GM18520 (cell line): ENCODE data around the gene DUOXA2.
"Not testable (repeated sequence)": the region's sequence is repeated elsewhere in the genome, so short reads cannot be mapped to it uniquely, and the experiment has no call there.

ENCODE experiments used
- ATAC-seq: cut with Tn5 transposase; IDR thresholded peaks from one replicate; pipeline ENCODE4 v1.9.1; 2021; ENCODE audit not compliant: unreplicated experiment

Gene DUOXA2

DNA sequence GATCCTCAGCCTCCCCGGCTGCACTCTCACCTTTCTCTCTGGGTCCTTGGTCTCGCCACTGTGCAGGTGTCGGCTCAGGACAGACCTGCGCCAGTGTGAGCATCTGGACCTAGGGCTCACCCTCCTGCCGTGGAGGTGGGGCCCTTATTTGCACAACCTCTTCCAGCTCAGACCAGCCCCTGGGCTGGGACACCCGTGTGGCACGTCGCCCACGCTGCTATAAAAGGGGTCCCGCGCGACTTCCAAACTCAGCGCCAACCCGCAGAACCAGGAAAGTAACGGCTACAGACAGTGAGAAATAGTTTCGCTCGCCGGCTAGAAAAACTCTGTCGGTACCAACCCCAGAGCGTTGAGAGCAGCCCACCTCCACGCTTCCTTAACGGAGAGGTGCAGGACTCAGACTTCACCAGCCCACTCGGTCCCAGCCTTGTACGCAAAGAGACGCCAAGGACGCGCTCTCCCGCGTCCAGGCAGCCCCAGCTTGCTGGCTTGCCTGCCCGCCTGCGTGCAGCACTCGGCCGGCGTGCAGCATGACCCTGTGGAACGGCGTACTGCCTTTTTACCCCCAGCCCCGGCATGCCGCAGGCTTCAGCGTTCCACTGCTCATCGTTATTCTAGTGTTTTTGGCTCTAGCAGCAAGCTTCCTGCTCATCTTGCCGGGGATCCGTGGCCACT lies at the start of gene DUOXA2, which contains the start of gene DUOX2:
Gene DUOXA2 (plus strand): TSS at position 251 of the 675 bp plus-strand sequence. CDS start 280 bp downstream, at position 531.
Gene DUOX2 (minus strand): TSS at position 97 of the 675 bp plus-strand sequence. CDS start 761 bp downstream, outside the sequence.
- no peak for ATAC-seq

DNA sequence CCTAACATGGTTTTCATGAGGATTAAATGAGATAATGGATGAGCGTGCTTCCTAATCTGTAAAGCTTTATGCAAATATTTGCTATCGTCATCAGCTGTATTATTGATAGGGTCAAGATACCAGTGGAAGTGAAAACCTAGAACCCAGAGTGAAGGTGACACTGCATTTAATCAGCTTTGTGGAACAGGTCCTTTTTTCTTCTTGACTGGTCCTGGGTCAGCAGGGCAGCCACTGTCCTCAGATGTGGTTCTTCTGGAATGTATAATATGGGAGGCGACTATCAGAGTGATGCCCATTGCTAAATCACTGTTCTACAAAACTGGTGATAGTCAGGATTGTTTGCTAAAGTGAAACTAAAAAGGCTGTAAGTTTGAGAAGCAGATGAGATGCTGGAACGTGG lies 49.7 kb upstream of the DUOXA2 start:
- ATAC-seq, result no peak

DNA sequence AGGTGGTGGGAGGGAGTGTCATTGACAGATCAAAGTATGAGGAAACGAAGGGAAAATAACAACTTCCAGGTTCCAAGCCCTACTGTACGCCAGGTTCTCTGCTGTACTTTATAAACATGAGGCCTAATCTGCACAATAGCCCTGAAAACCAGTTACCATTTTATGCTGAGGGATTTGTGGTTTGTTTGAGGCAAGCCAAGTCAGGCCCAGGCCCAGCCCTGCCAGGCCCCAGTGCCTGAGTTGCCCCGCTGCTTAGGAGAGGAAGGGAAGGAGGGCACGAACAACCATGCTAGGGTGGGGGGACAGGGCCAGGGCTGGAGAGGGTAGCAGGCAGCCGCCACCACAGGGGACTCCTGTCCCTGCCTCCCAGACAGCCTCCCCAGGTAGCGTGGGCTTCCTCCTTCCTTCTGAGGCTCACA lies 44.2 kb upstream of the DUOXA2 start:
- ATAC-seq, result not testable (repeated sequence)

DNA sequence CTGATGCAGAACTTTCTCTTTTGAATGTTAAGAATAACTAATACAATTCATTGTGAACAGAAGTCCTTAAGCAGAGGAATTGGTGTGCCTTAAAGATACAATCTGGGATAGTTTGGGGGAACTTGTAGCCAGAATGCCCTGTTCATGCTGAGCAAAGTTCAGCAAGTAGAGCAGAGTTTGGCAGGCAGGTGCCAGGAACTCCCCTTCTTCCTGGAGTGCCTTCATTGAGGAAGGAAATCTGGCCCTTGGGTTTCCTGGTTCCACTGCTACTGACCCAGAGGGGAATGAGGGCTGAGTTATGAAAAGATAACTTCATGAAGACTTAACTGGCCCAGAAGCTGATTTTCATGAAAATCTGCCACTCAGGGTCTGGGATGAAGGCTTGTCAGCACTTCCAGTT lies 40.5 kb upstream of the DUOXA2 start:
- not testable (repeated sequence) for ATAC-seq

DNA sequence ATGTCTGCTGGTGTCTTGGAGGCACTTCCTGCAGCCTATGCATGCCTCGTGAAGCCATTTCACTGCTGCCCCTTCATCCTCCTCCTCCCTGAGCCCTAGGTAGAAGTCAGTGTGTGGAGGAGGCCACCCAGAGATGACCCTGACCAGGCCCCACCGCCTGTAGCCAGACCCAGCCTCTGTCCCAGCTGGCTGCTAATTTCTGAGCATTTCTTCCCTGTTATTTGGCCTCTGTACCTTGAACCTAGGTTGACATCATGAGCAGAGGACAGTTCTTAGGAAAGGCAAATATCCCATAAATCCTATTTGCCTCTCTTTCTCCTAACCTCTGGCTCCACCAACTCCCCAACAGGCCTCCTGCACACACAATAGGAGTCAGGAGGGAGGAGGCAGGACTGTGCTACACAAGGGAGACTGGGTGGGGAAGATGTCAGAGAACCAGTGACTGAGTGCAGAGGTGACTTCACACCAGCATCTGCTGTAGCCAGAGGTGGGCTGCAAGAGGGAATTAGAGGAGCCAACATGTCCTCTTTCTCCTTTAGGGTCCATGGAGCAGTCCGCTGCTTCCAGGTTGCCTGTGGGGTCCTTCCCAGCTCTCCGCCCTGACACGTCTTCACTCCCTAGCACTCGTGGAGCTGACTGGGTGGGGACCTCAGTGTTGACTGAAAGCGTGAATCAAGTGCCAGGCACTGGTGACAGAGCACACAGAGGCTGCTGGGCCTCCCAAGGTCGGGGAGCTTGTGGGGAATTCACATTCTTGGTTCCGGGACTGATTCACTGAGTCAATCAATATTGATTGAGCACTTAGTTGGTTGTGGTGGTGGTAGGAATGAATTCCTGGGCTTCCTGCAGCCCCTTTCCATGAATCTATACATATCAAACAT lies 38.4 kb upstream of the DUOXA2 start:
- ATAC-seq, result not testable (repeated sequence)

DNA sequence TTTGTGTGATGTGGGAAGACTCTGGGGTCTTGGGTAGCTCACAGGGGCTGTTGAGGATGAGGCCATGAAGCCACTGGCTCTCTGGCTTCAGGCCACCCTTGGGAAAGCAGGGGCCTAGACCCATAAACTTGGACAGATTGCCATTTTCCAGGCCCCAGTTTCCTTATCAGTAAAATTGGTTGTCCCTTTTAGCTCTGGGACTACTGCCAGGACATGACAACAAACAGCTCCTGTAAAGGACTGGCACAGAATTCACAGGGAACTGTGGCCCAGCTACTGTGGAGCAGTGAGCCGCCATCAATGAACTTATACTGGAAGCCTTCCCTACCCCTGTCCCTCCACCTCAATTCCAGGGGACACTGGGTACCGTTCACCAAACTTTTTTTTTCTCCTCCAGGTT lies 36.7 kb upstream of the DUOXA2 start:
- ATAC-seq, result not testable (repeated sequence)

DNA sequence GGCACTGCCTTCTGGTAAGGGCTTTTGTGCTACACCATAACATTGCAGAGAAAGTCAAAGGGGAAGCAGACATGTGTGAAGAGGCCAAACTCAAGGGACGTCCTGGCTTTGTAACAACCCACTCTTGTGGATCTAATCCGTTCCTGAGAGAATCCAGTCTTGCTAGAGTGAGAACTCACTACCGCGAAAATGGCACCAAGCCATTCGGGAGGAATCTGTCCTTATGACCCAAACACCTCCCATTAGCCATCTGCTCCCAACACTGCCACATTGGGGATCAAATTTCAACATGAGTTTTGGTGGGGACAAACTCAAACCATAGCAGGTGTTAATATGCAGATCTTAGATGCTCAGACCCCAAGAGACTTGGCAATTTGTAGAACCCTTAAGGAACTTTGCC lies 34.9 kb upstream of the DUOXA2 start:
- not testable (repeated sequence) for ATAC-seq

DNA sequence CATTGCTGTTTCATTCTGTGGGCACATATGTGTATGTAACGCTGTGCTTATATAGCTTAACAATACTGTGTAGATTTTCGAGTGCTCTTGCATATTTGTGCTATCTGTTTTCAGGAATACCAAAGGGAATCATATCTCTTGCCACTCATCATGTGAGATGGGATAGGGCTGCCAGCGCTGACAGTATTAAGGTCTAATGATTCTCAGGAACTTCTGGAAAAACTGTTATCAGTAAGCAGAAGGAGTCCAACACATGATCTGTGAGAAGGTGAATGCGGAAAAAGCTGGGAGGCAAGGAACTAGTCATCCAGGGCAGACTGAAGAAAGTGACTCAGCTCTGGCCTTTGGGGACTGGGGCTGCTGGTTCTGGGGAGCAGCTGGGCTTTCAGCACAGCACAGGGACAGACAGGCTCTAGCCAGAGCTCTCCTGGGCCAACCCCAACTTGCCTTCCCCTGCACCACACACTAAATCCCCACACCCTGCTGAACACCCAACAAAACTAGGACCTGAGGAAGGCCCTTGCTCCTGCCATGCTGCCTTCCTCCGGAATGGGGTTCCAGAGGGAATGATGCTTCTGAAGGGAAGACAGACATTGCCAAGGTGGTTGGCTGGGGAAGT lies 34.4 kb upstream of the DUOXA2 start:
- ATAC-seq, result not testable (repeated sequence)

DNA sequence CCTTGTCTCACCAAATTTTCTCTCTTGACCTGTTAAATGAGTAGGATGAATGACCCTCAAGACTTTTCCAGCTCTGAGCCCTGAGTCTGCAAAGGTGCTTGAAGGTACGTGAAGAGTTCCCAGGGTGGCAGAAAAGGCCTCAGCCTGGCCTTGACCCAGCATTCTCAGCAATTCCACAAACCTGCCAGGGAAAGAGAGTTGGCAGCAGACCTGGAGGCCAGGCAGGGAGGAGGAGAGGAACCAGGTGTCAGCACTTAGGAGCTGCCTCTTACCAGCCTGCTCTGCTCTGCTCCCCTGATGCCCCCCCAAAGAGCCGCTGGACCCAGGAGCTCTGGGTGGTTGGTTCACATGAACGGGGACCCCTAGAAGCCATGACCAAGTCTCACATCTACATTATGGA lies 33.5 kb upstream of the DUOXA2 start:
- not testable (repeated sequence) for ATAC-seq

DNA sequence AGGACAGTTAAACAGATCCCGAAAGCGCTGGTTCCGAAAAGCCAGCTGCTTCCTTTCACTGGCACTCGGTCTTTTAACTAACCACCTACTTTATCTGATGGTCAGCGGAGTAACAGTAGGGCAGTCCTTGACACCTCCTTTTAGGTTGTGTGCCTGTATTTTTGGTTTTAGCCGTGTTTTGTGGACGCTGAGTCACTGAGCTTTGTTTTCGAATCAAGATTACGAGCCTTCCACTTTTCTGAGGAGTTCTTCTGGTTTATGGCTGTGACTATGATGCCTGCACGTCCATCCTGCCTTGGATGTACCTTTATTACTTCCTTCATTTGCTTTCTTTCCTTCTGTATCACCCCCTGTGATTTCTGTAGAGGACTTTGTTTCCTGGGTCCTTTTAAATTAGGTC lies 31.7 kb upstream of the DUOXA2 start:
- not testable (repeated sequence) for ATAC-seq

DNA sequence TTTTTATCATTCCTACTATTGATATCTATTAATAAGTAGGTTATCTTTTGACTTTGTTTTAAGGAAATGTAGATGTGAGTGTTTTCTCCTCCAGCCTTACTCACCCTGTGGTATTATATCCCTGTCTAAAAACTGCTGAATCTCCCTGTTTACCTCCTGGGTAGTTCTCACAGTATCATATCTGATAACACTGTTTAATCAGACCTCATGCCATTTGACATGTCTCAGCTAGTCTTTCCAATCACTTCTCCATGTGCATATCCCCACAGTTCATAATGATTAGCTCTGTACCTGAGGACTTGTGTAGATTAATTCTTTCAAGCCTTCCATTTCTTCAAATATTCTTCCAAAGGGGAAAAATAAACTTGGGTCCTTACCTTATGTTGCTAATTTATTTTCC lies 30.9 kb upstream of the DUOXA2 start:
- ATAC-seq, result no peak

DNA sequence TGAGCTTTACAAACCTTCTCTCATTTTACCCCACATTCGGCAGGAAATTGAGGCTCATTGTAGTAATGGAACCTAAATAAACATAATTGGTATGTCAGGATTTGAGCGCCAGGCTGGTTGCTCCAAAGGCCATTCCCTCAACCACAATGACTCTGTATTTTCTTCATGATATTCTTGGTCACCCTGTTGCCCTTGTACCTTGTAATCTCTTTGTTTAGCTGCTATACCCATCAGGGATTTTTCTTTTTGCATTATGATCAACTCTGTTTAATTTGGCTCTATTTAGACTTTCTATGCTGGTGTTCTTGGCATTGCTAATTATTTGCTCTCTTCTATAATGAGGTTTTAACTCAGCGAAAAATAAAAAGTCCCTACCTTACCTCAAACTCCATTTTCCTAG lies 30.0 kb upstream of the DUOXA2 start:
- no peak for ATAC-seq

DNA sequence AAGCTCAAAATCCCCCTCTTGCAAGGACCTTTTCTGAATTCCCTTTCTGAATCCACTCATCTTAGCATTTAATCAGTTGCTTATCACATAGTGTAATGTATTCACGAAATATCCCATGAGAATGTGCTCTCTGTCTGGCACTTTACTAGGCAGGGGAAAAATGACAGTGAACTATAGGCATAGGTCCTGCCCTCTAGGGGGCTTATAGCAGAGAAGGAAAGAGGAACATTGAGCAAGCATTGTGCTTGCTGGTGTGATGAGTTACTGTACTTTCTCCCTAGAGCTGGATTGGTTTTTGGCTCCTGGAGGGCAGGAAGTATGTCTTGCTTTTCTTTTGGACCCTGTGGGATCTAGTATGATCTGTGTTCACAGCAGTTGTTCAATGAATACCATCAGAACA lies 26.6 kb upstream of the DUOXA2 start:
- ATAC-seq, result no peak

DNA sequence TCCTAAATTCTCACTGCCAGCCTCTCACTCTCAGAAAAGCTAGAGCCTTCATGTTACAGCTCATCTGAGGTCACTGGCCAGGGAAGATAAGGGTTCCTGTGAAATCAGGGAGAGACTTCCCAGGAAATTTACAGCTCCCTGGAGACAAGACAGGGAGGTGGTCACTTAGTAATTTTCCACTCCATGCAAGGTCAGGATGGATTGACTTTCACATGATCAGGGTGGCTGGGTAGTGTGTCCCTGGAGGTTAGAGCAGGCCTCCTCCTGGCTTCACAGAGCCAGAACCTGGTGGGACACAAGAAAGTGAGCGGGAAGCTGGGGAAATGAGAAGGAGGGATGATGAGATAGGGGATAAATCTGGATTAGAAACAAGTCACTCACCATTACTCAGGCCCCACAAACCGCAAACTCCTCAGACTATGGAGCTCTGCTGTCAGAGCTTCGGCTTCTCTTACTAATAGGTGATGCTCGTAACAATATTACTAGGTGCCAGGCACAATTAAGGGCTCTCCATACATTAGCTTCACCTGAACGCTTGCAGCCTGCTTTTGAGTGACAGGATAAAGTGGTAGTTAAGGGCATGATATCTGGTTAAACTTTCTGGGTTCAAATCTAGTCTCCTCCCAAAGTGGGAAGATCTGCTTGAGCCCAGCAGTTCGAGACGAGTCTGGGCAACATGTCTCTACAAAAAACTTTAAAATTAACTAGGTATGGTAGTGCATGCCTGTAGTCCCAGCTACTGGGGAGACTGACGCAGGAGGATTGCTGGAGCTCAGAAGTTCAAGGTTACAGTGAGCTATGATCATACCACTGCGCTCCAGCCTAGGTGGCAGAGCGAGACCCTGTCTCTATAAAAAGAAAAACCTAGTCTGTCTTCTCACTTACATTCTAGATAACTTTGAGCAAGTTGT lies 25.1 kb upstream of the DUOXA2 start:
- no peak for ATAC-seq

DNA sequence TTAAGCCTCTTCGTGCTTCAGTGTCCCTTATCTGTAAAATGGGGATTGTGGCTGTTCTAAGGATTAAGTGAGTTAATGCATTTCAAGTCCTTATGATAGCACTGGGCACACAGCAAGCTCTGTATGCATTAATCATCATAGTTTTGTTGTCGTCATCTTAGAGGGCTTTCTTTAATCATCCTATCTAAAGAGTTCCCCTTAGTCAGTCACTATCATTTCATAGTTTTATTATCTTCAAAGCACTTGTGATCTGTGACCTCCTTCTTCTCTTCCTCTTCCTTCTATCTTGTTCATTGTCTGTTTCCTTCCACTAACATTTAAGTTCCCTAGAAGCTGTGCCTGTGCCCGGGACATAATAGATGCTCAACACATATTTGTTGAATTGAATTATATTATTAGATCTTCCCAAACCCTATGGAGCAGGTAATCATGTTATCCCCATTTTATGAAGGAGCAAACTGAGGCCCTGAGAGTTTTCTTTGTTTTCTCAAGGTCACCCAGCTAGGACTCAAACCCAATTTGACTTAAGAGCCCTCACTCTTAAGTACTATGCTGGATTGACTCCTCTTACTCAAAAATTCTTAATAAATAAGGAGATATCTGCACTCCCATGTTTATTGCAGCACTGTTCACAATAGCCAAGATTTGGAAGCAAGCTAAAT lies 24.3 kb upstream of the DUOXA2 start:
- no peak for ATAC-seq

DNA sequence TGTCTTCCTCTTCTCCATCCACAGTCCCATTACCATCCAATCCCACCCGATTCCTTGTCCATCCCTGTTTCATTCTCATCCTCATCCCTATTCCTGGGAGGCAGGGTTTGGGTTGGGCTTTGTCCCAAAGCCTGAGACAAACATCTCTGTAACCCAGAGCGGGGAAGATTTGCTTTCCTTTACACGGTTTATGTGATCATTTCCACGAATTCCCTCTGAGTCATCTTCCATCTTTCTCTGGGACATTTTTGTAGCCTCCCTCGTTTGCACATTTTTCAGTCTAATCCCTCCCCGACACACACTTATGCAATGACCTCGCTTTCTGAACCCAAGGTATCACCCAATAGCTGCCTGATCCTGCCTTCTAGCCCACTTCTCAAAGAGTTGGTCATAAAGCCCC lies 23.0 kb upstream of the DUOXA2 start:
- no peak for ATAC-seq

DNA sequence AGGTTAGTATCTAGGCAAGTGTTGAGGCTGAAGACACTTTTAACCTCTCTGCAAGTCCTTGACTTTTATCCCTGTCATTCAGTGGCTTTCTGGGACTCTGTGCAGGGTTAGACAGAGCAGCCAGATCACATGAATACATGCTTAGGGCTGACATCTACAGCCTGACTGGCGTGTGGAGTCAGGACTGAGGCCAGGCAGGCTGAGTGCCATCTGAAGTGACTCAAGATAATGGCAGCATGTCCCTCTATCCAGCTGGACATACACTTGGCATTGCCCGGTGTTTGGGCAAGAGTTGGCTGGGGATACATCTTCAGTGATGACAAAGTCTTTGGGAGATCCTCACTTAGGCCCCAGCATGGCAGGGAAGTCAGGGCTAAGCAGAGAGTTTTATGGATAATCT lies 22.6 kb upstream of the DUOXA2 start:
- ATAC-seq, result no peak

DNA sequence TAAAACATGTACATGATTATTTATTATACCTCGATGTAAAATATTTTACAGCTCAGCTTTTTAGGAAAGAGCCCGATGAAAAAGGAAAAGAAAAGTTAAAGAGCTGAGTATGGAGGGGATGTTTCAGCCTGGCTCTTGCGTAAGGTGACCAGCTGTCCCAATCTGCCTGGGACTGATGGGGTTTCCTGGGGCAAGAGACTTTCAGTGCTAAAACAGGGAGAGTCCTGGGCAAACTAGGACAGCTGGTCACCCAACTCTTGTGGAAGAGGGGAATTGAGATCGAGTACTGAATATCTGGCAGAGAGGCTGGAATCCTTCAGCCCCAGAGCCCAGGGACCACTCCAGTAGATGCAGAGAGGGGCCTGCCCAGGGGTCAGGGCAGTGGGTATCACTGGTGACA lies 21.1 kb upstream of the DUOXA2 start:
- no peak for ATAC-seq

DNA sequence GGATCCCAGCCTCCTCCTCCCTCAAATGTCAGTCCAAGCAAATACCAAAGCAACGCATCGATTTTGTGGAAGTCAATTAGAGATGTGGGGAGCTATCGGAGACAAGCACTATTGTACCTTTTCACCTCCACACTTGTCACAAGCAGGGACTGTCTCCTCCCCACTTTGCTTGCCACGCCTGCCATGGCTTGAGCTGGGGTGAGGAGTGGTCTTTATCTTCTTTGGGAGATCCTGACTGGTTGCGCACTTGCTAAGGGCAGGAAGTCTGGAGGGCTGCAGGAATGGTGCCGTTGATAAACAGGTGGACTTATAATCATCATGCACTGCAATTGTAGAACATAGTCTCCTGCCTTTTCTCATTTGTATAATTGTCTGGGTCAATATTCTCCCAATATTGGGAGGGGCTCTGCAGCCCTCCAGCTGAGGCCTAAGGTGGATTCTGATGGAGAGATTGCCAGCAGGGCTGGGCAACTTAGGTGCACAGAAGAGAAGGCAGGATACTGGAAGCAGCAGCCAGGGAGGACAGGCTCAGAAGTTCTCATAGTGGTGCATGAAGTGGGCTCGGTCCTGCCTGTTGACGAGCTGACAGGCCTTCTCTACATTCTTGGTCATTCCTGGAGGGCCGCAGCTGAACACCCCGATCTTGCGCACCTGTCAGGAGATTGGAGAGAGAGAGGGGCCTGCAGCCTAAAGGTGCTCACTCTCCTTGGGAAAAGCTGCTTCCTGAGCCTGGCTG lies 20.3 kb upstream of the DUOXA2 start:
- no peak for ATAC-seq
